HEK293T (cell line): Measurements from ENCODE around the gene HOMER3.

Experiments
- CTCF ChIA-PET: fragments of 350-600 bp; formaldehyde crosslinking; extraction: SDS; loops from one replicate; lab custom pipeline; 2021; ENCODE audit warnings: antibody characterized with exemption, inconsistent platforms; lab: Yijun Ruan, JAX
- POLR2A ChIA-PET: fragments of 350-600 bp; formaldehyde crosslinking; extraction: SDS; loops from one replicate; lab custom pipeline; 2020; ENCODE audit warnings: antibody characterized with exemption, inconsistent platforms; lab: Yijun Ruan, JAX
- DNase-seq: peaks from one replicate; pipeline ENCODE4 v3.0.0; 2012; ENCODE audit warnings: mixed read lengths; ENCODE audit errors: extremely low spot score
- ARNT ChIP-seq: fragments of 450-650 bp; IDR thresholded peaks from 2 replicates; pipeline ENCODE4 v1.6.1; 2017; ENCODE audit warnings: mild to moderate bottlenecking
- BHLHE40 ChIP-seq: fragments of 450-650 bp; IDR thresholded peaks from 2 replicates; pipeline ENCODE4 v1.6.1; 2016; ENCODE audit warnings: mild to moderate bottlenecking, moderate library complexity, borderline replicate concordance
- CTBP1 ChIP-seq: fragments of 450-650 bp; IDR thresholded peaks from 2 replicates; pipeline ENCODE4 v1.6.1; 2016; ENCODE audit warnings: borderline replicate concordance
- ELF4 ChIP-seq: fragments of 450-650 bp; IDR thresholded peaks from 2 replicates; pipeline ENCODE4 v1.6.1; 2017; ENCODE audit warnings: antibody characterized with exemption
- FOXA1 ChIP-seq: fragments of 450-650 bp; IDR thresholded peaks from 2 replicates; pipeline ENCODE4 v1.6.1; 2016; ENCODE audit warnings: mild to moderate bottlenecking
- FOXK2 ChIP-seq: fragments of 450-650 bp; IDR thresholded peaks from 2 replicates; pipeline ENCODE4 v1.6.1; 2016; ENCODE audit warnings: mild to moderate bottlenecking
- FOXM1 ChIP-seq: fragments of 450-650 bp; IDR thresholded peaks from 2 replicates; pipeline ENCODE4 v1.6.1; 2017; ENCODE audit warnings: mild to moderate bottlenecking, borderline replicate concordance
- HDGF ChIP-seq: fragments of 450-650 bp; IDR thresholded peaks from 2 replicates; pipeline ENCODE4 v1.6.1; 2017; ENCODE audit warnings: antibody characterized with exemption, borderline replicate concordance
- L3MBTL2 ChIP-seq: fragments of 450-650 bp; conservative IDR thresholded peaks from 2 replicates; pipeline ENCODE4 v1.6.1; 2016; ENCODE audit warnings: mild to moderate bottlenecking
- LEF1 ChIP-seq: fragments of 450-650 bp; IDR thresholded peaks from 2 replicates; pipeline ENCODE4 v1.6.1; 2017; ENCODE audit warnings: mild to moderate bottlenecking, borderline replicate concordance
- NFRKB ChIP-seq: fragments of 450-650 bp; IDR thresholded peaks from 2 replicates; pipeline ENCODE4 v1.6.1; 2016; ENCODE audit warnings: mild to moderate bottlenecking, moderate library complexity
- SP1 ChIP-seq: fragments of 450-650 bp; IDR thresholded peaks from 2 replicates; pipeline ENCODE4 v1.6.1; 2017
- SUZ12 ChIP-seq: fragments of 450-650 bp; IDR thresholded peaks from 2 replicates; pipeline ENCODE4 v1.6.1; 2016; ENCODE audit warnings: mild to moderate bottlenecking
- TARDBP ChIP-seq: fragments of 450-650 bp; IDR thresholded peaks from 2 replicates; pipeline ENCODE4 v1.6.1; 2016
- ZNF384 ChIP-seq: fragments of 450-650 bp; IDR thresholded peaks from 2 replicates; pipeline ENCODE4 v1.6.1; 2016
- TF ChIP-seq, protein P1 (sequence below): fragments of 450-650 bp; IDR thresholded peaks from 2 replicates; pipeline ENCODE4 v1.6.1; 2016

HOMER3 gene

DNA sequence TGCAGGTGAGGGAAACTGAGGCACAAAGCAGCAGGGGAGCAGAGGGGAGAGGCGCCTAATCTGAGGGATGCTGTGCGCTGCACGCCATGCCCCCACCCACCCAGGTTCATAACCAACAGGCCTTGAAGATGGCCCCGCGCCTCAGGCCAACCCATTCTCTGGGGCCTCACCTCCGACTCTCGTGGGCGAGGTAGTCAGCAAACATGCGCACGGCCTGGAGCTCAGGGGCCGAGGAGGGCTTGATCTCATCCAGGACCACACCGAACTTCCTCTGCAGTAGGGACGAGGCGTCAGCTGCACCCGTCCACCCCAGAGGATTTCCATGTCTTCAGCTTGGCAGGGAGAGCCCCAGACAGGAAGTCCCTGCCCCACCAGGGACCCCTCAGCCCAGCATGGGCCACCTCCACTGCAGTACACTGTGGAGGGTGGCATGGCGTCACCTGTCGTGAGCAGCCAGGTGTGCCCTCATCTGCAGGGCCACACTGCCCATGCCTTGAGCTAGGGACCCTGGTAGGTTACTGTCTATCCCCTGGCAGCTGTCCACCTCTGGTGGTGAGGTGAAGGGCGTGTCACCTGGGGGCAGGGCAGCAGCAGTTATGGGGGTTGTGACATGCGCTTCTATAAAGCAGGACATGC lies 30.1 kb downstream of the HOMER3 start:
- no peak for TF ChIP-seq CTBP1
- TF ChIP-seq, protein P1, sequence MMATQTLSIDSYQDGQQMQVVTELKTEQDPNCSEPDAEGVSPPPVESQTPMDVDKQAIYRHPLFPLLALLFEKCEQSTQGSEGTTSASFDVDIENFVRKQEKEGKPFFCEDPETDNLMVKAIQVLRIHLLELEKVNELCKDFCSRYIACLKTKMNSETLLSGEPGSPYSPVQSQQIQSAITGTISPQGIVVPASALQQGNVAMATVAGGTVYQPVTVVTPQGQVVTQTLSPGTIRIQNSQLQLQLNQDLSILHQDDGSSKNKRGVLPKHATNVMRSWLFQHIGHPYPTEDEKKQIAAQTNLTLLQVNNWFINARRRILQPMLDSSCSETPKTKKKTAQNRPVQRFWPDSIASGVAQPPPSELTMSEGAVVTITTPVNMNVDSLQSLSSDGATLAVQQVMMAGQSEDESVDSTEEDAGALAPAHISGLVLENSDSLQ = no peak
- TF ChIP-seq ARNT = no peak
- no peak for TF ChIP-seq SP1
- TF ChIP-seq ZNF384 = no peak
- no peak for TF ChIP-seq TARDBP
- TF ChIP-seq FOXA1 = no peak
- no peak for TF ChIP-seq ELF4
- TF ChIP-seq NFRKB = no peak
- TF ChIP-seq BHLHE40 = no peak
- DNase-seq = no peak
- CTCF ChIA-PET = no interaction called here
- POLR2A ChIA-PET = no interaction called here

- POLR2A ChIA-PET = no interaction called here
- no peak for TF ChIP-seq BHLHE40
- TF ChIP-seq ARNT = no peak
- TF ChIP-seq FOXK2 = no peak
- TF ChIP-seq FOXM1 = no peak
- no peak for TF ChIP-seq L3MBTL2
- CTCF ChIA-PET = no interaction called here
Measured at GRCh38 chr19:18910010-18910409, 31.0 kb downstream of the HOMER3 start.

GRCh38 chr19:18908917-18909619 lies 31.9 kb downstream of the HOMER3 start:
- ChIA-PET POLR2A (interaction anchor here (1.4 kb wide), 1 partner anchor 10 kb away, joined by 3 read pairs; the partner anchor contains the start of genes COPE and DDX49), CTCF (interaction anchor here (0.8 kb wide), 1 partner anchor 14 kb away, joined by 3 read pairs; no protein-coding TSS in a partner anchor)
- TF ChIP-seq FOXK2 = no peak
- TF ChIP-seq CTBP1 = no peak
- TF ChIP-seq LEF1 = no peak
- no peak for TF ChIP-seq SUZ12
- DNase-seq = no peak

More at GRCh38 chr19:18910010-18910409, 31.0 kb downstream of the HOMER3 start:
- no peak for DNase-seq

GRCh38 chr19:18906605-18907519 lies 34.2 kb downstream of the HOMER3 start:
- TF ChIP-seq SP1 = no peak
- TF ChIP-seq LEF1 = no peak
- no peak for TF ChIP-seq ELF4
- TF ChIP-seq ARNT = no peak
- no peak for TF ChIP-seq SUZ12
- TF ChIP-seq L3MBTL2 = no peak
- ChIA-PET POLR2A (interaction anchor here (2.0 kb wide), 1 partner anchor 11 kb away, joined by 5 read pairs; the partner anchor contains the start of gene CERS1), CTCF (no interaction called here)
- DNase-seq = no peak

DNA sequence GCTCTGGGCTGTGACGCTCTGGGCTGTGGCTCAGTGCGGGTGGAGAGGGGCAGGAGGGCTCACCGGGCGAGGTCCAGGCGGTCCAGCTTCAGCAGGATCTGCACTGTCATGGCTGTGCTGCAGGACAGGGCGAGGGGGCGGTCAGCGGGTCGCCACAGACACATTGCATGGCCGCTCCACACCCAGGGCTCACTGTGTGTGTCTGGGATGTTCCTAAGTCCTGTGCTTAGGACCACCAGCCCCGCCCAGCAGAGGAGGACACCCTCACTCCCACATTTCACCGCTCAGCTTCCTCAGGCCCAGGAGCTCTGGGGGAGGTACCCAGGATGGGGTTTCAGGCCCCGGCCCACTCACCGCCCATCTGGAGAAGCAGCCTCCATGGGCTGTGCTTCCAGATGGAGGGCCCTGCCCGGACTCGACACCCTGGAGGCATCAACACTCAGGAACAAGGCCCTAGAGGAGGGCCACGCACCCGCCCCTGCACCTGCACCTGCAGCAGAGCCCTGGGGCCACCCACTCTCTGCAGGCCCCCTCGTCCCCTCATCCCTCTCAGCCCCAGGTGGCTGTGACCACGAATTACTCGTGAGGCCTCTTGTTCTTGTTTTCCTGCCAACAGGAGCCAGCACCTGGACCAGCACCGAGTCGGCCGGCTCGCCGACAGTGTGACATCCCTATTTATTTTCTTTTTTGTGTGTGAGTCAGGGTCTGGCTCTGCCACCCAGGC lies 35.3 kb downstream of the HOMER3 start:
- no peak for DNase-seq
- no peak for TF ChIP-seq ELF4
- TF ChIP-seq ZNF384 = no peak
- TF ChIP-seq SUZ12 = no peak
- no peak for TF ChIP-seq FOXM1
- no peak for TF ChIP-seq TARDBP
- TF ChIP-seq LEF1 = no peak
- no peak for TF ChIP-seq NFRKB
- no peak for TF ChIP-seq CTBP1
- no peak for TF ChIP-seq L3MBTL2
- no peak for TF ChIP-seq FOXA1
- no peak for TF ChIP-seq SP1
- no peak for TF ChIP-seq HDGF
- no peak for TF ChIP-seq ARNT
- TF ChIP-seq, protein P1 = no peak
- no peak for TF ChIP-seq BHLHE40
- TF ChIP-seq FOXK2 = no peak
- POLR2A ChIA-PET = no interaction called here
- CTCF ChIA-PET = no interaction called here

- TF ChIP-seq SUZ12 = no peak
- no peak for TF ChIP-seq ELF4
- no peak for TF ChIP-seq FOXM1
- no peak for TF ChIP-seq ZNF384
- TF ChIP-seq ARNT = no peak
- TF ChIP-seq L3MBTL2 = no peak
- no peak for TF ChIP-seq FOXK2
- TF ChIP-seq NFRKB = no peak
- TF ChIP-seq BHLHE40 = no peak
- TF ChIP-seq, protein P1 = no peak
- no peak for TF ChIP-seq HDGF
- no peak for TF ChIP-seq SP1
- DNase-seq = no peak
- ChIA-PET POLR2A (no interaction called here), CTCF (no interaction called here)
Measured at GRCh38 chr19:18905058-18905456, 36.0 kb downstream of the HOMER3 start.
